ENCODE data around the gene TMEM86A.

The TMEM86A gene

GRCh38 chr11:18706330-18707243 is 8.0 kb downstream of the TMEM86A start:
- H3K27ac Mint-ChIP-seq = peak overlapping the region; percentile 86
- peak; percentile 68 for ATAC-seq
- H3K27me3 Mint-ChIP-seq = peaks cover 10% of the 10 kb centered on the region
- H3K36me3 Mint-ChIP-seq = no peaks in the 10 kb centered on the region
- peak overlapping the region; percentile 94 for H3K4me3 Mint-ChIP-seq
- no peaks in the 10 kb centered on the region for H3K9me3 Mint-ChIP-seq
- peaks cover 18% of the 10 kb centered on the region for H3K4me1 Mint-ChIP-seq

GRCh38 chr11:18707811-18708340 is 9.3 kb downstream of the TMEM86A start:
- no peak for ATAC-seq
- H3K27me3 Mint-ChIP-seq = peaks cover 10% of the 10 kb centered on the region
- no peaks in the 10 kb centered on the region for H3K9me3 Mint-ChIP-seq
- no peak overlapping the region for H3K27ac Mint-ChIP-seq
- H3K36me3 Mint-ChIP-seq = no peaks in the 10 kb centered on the region
- H3K4me1 Mint-ChIP-seq = peaks cover 18% of the 10 kb centered on the region
- H3K4me3 Mint-ChIP-seq = no peak overlapping the region

- Mint-ChIP-seq H3K27ac (no peak overlapping the region), H3K4me3 (no peak overlapping the region), H3K36me3 (no peaks in the 10 kb centered on the region), H3K9me3 (no peaks in the 10 kb centered on the region), H3K4me1 (peaks cover 18% of the 10 kb centered on the region), H3K27me3 (peaks cover 11% of the 10 kb centered on the region)
- ATAC-seq = no peak
These were observed 10.8 kb downstream of the TMEM86A start for GRCh38 chr11:18709414-18709813.

- Mint-ChIP-seq H3K9me3 (no peaks in the 10 kb centered on the region), H3K27ac (no peak overlapping the region), H3K4me3 (no peak overlapping the region), H3K4me1 (peaks cover 11% of the 10 kb centered on the region), H3K36me3 (no peaks in the 10 kb centered on the region), H3K27me3 (peaks cover 20% of the 10 kb centered on the region)
- peak; percentile 34 for ATAC-seq
These were observed 12.0 kb downstream of the TMEM86A start for GRCh38 chr11:18710545-18710944.

- H3K9me3 Mint-ChIP-seq = no peaks in the 10 kb centered on the region
- ATAC-seq = no peak
- no peak overlapping the region for H3K27ac Mint-ChIP-seq
These were observed 15.3 kb downstream of the TMEM86A start for GRCh38 chr11:18713646-18714442.

GRCh38 chr11:18714443-18714780 is 15.8 kb downstream of the TMEM86A start:
- no peak overlapping the region for H3K4me3 Mint-ChIP-seq
- no peaks in the 10 kb centered on the region for H3K36me3 Mint-ChIP-seq
- no peak overlapping the region for H3K27ac Mint-ChIP-seq
- H3K9me3 Mint-ChIP-seq = no peaks in the 10 kb centered on the region
- peaks cover 10% of the 10 kb centered on the region for H3K27me3 Mint-ChIP-seq
- no peaks in the 10 kb centered on the region for H3K4me1 Mint-ChIP-seq
- no peak for ATAC-seq

More at GRCh38 chr11:18713646-18714442, 15.3 kb downstream of the TMEM86A start:
- no peak overlapping the region for H3K4me3 Mint-ChIP-seq
- no peaks in the 10 kb centered on the region for H3K4me1 Mint-ChIP-seq
- H3K36me3 Mint-ChIP-seq = no peaks in the 10 kb centered on the region
- peaks cover 10% of the 10 kb centered on the region for H3K27me3 Mint-ChIP-seq

GRCh38 chr11:18715476-18715875 is 16.9 kb downstream of the TMEM86A start:
- Mint-ChIP-seq H3K4me3 (no peak overlapping the region), H3K36me3 (no peaks in the 10 kb centered on the region), H3K27me3 (peaks cover 10% of the 10 kb centered on the region), H3K9me3 (no peaks in the 10 kb centered on the region), H3K4me1 (no peaks in the 10 kb centered on the region), H3K27ac (no peak overlapping the region)
- ATAC-seq = no peak

GRCh38 chr11:18720091-18720807 is 21.7 kb downstream of the TMEM86A start:
- Mint-ChIP-seq H3K36me3 (no peaks in the 10 kb centered on the region), H3K27ac (no peak overlapping the region), H3K9me3 (no peaks in the 10 kb centered on the region), H3K27me3 (peaks cover under 1% of the 10 kb centered on the region), H3K4me3 (peak overlapping the region; percentile 40), H3K4me1 (peaks cover 13% of the 10 kb centered on the region)
- no peak for ATAC-seq

- Mint-ChIP-seq H3K4me1 (peaks cover 13% of the 10 kb centered on the region), H3K27me3 (no peaks in the 10 kb centered on the region), H3K36me3 (no peaks in the 10 kb centered on the region), H3K9me3 (no peaks in the 10 kb centered on the region), H3K27ac (no peak overlapping the region), H3K4me3 (peak overlapping the region; percentile 93)
- peak; percentile 86 for ATAC-seq
These were observed 22.4 kb downstream of the TMEM86A start for GRCh38 chr11:18720808-18721560.

- ATAC-seq = peak; percentile 78
- Mint-ChIP-seq H3K27me3 (no peaks in the 10 kb centered on the region), H3K4me3 (peak overlapping the region; percentile 93), H3K4me1 (peaks cover 13% of the 10 kb centered on the region), H3K9me3 (no peaks in the 10 kb centered on the region), H3K36me3 (no peaks in the 10 kb centered on the region), H3K27ac (no peak overlapping the region)
These were observed 23.1 kb downstream of the TMEM86A start for GRCh38 chr11:18721561-18722292.

- Mint-ChIP-seq H3K27ac (no peak overlapping the region), H3K4me1 (peaks cover 13% of the 10 kb centered on the region), H3K36me3 (no peaks in the 10 kb centered on the region), H3K4me3 (no peak overlapping the region), H3K27me3 (no peaks in the 10 kb centered on the region), H3K9me3 (no peaks in the 10 kb centered on the region)
- no peak for ATAC-seq
These were observed 23.7 kb downstream of the TMEM86A start for GRCh38 chr11:18722293-18722637.

GRCh38 chr11:18723991-18724390 is 25.4 kb downstream of the TMEM86A start:
- Mint-ChIP-seq H3K36me3 (no peaks in the 10 kb centered on the region), H3K4me1 (peaks cover 26% of the 10 kb centered on the region), H3K27me3 (no peaks in the 10 kb centered on the region), H3K9me3 (no peaks in the 10 kb centered on the region), H3K27ac (no peak overlapping the region), H3K4me3 (no peak overlapping the region)
- ATAC-seq = no peak

- H3K27me3 Mint-ChIP-seq = no peaks in the 10 kb centered on the region
- peaks cover 29% of the 10 kb centered on the region for H3K4me1 Mint-ChIP-seq
- no peaks in the 10 kb centered on the region for H3K9me3 Mint-ChIP-seq
- H3K36me3 Mint-ChIP-seq = no peaks in the 10 kb centered on the region
- no peak for ATAC-seq
- no peak within 1 kb of the TSS for H3K4me3 Mint-ChIP-seq
- H3K27ac Mint-ChIP-seq = no peak within 1 kb of the TSS
These were observed 27.5 kb downstream of the TMEM86A start, which contains the start of gene IGSF22 for GRCh38 chr11:18726040-18726439. Gene IGSF22, minus strand, starts transcription at chr11:18726188. Its CDS starts 1,952 bp downstream, at chr11:18724236.

Measured in stimulated activated memory B cell treated with anti-CD40 and anti-IgM and Interleukin-4, amounts not matched to agents 10 μg/mL and 1 μg/mL and 100 μg/mL, for 72 hours (primary cell).